Tibial nerve (tissue), 4 donors: ENCODE measurements around the gene RFPL2. TPM values are rescaled to one million over a fixed set of nuclear protein-coding genes. Genes with fewer than 3 reads are reported as not detected.
"Not testable (repeated sequence)": the region's sequence is repeated elsewhere in the genome, so short reads cannot be mapped to it uniquely, and the experiment has no call there.

ENCODE experiments used
- DNase-seq, 2 donors: peaks; one replicate each; pipeline ENCODE4 v3.0.0-alpha.2; 2019; ENCODE audit warnings: low spot score in 2 of 2
- H3K27ac ChIP-seq, 4 donors: fragments of 200-600 bp; sonication (generic) in 3 of 4; one replicate each; pipeline ENCODE4 v1.5.1; 2017 to 2019; ENCODE audit warnings: mild to moderate bottlenecking in 1 of 4
- H3K27me3 ChIP-seq, 2 donors: fragments of 200-600 bp; sonication (generic) in 1 of 2; one replicate each; pipeline versions ENCODE4 v1.5.1 to v1.6.0; 2017 to 2019
- H3K36me3 ChIP-seq, 3 donors: fragments of 200-600 bp; sonication (generic); one replicate each; pipeline ENCODE4 v1.5.1; 2018 to 2019
- H3K4me1 ChIP-seq, 4 donors: fragments of 200-600 bp; sonication (generic) in 3 of 4; one replicate each; pipeline ENCODE4 v1.5.1; 2017 to 2019
- H3K4me3 ChIP-seq, 4 donors: fragments of 200-600 bp; sonication (generic) in 3 of 4; one replicate each; pipeline ENCODE4 v1.5.1; 2017 to 2019; ENCODE audit warnings: mild to moderate bottlenecking in 1 of 4, moderate library complexity in 1 of 4
- H3K9me3 ChIP-seq, 4 donors: fragments of 200-600 bp; sonication (generic) in 3 of 4; one replicate each; pipeline ENCODE4 v1.5.1; 2017 to 2019
- CTCF ChIP-seq, 5 experiments: fragments of 200-600 bp in 3 of 5; fragments of 450-650 bp in 2 of 5; sonication (generic) in 3 of 5; IDR thresholded peaks; one replicate each; pipeline ENCODE4 v1.5.1; 2016 to 2019; ENCODE audit warnings: antibody characterized with exemption in 5 of 5, mild to moderate bottlenecking in 3 of 5, moderate library complexity in 2 of 5
- EP300 ChIP-seq, 2 donors: sonication (generic); formaldehyde crosslinking; IDR thresholded peaks; one replicate each; pipeline ENCODE4 v1.6.1; 2017; ENCODE audit warnings: antibody characterized with exemption in 2 of 2, mild to moderate bottlenecking in 1 of 2
- POLR2A ChIP-seq, 2 donors: fragments of 450-650 bp; IDR thresholded peaks; one replicate each; pipeline ENCODE4 v1.6.1; 2017; ENCODE audit warnings: antibody characterized with exemption in 2 of 2, mild to moderate bottlenecking in 2 of 2, moderate library complexity in 2 of 2
- WGBS, 2 donors: methylation state at CpG; one replicate each; pipeline ENCODE4 v1.1.5; 2018; 5-methylcytosine and 5-hydroxymethylcytosine counted together
- small RNA-seq: library from RNA; depleted of rRNA; stranded (forward); fragments of <200 nt; gene quantifications from one replicate; pipeline ENCODE3, GENCODE V24; 2016
- total RNA-seq, 4 donors: library from RNA; depleted of rRNA; stranded (reverse); fragments of >200 nt; gene quantifications; one replicate each; pipeline ENCODE4 v1.1.0, GENCODE V29; 2016

RFPL2 gene
- total RNA-seq, 4 donors from 2014 or later, result not detected

GRCh38 chr22:32142600-32142999 lies 62.3 kb downstream of the RFPL2 start:
- Histone ChIP-seq H3K4me3 (no peak overlapping the region), H3K36me3 (no peaks in the 10 kb centered on the region), H3K9me3 (peaks cover 0 to 8% (median 0%) of the 10 kb centered on the region in 4 donors), H3K4me1 (no peaks in the 10 kb centered on the region), H3K27ac (no peak overlapping the region), H3K27me3 (peaks cover 0 to 7% of the 10 kb centered on the region in 2 donors)
- DNase-seq, result no peak
- no peak for TF ChIP-seq POLR2A (IDR thresholded peaks at IDR 0.05)
- TF ChIP-seq CTCF (IDR thresholded peaks at IDR 0.05), result no peak
- no peak for TF ChIP-seq EP300 (IDR thresholded peaks at IDR 0.05)

- WGBS, 2 donors, result 40 to 41% methylated on average over 6 of the region's 6 CpGs
- peak in 1 of 5 experiments; percentile 16 for TF ChIP-seq CTCF (IDR thresholded peaks at IDR 0.05)
- H3K27me3 ChIP-seq, H3K27ac ChIP-seq, H3K36me3 ChIP-seq, H3K4me3 ChIP-seq, DNase-seq, H3K4me1 ChIP-seq, H3K9me3 ChIP-seq: not testable (repeated sequence)
Measured at GRCh38 chr22:32140688-32141087, 64.2 kb downstream of the RFPL2 start.

Small RNA genes lying within 50 kb of the gene (small RNA-seq; reads per million reads assigned to genes)
- gene RF02171, result not detected

Other genes starting within 250 kb of the RFPL2 start
- under 1 TPM in 1 of 4 donors, not detected in 3; under 0.01 TPM for gene SLC5A1, start 161.8 kb downstream of the RFPL2 start, total RNA-seq
- not detected for gene C22orf42, start 45.8 kb downstream of the RFPL2 start, total RNA-seq
- gene SLC5A4, start 50.3 kb upstream of the RFPL2 start, total RNA-seq, result 1 to 10 TPM in 2 of 4 donors, under 1 TPM in 2; 0.21 to 2.4 (median 1.3) TPM
- not detected for gene RFPL3, start 152.8 kb upstream of the RFPL2 start, total RNA-seq
- 10 to 100 TPM; 43.2 to 72.5 (median 49.2) TPM for gene RTCB, start 207.2 kb upstream of the RFPL2 start, total RNA-seq